Tibial artery (tissue), 4 donors: ENCODE results near the gene MCF2L.

Experiments used
- DNase-seq, 2 donors: peaks; one replicate each; pipeline ENCODE4 v3.0.0-alpha.2; 2019
- H3K27ac ChIP-seq, 2 donors: fragments of 200-600 bp; sonication (generic) in 1 of 2; 1 replicate in 1 of 2; 2 replicates in 1 of 2; pipeline ENCODE4 v1.5.1; 2018 to 2019; ENCODE audit warnings: mild to moderate bottlenecking in 1 of 2
- H3K27me3 ChIP-seq, 2 donors: fragments of 200-600 bp; sonication (generic) in 1 of 2; one replicate each; pipeline versions ENCODE4 v1.5.1 to v1.6.0; 2016 to 2019
- H3K36me3 ChIP-seq, 3 donors: fragments of 200-600 bp; sonication (generic) in 2 of 3; one replicate each; pipeline ENCODE4 v1.5.1; 2016 to 2019; ENCODE audit warnings: mild to moderate bottlenecking in 2 of 3
- H3K4me1 ChIP-seq, 4 donors: fragments of 200-600 bp; sonication (generic) in 2 of 4; 1 replicate in 3 of 4; 2 replicates in 1 of 4; pipeline ENCODE4 v1.5.1; 2016 to 2019
- H3K4me3 ChIP-seq, 2 donors: fragments of 200-600 bp; sonication (generic) in 1 of 2; 1 replicate in 1 of 2; 2 replicates in 1 of 2; pipeline ENCODE4 v1.5.1; 2018 to 2019; ENCODE audit warnings: mild to moderate bottlenecking in 2 of 2
- H3K9me3 ChIP-seq, 3 donors: fragments of 200-600 bp; sonication (generic) in 1 of 3; one replicate each; pipeline ENCODE4 v1.5.1; 2016 to 2019
- CTCF ChIP-seq, 2 experiments: fragments of 200-600 bp in 1 of 2; fragments of 450-650 bp in 1 of 2; IDR thresholded peaks; one replicate each; pipeline ENCODE4 v1.5.1; 2017 to 2019; ENCODE audit warnings: antibody characterized with exemption in 2 of 2, mild to moderate bottlenecking in 1 of 2, moderate library complexity in 1 of 2
- intact Hi-C: fragments of 100-400 bp; cut with DNase I; formaldehyde crosslinking; loops from one replicate; pipeline ENCODE4 v1.15.0; 2023; ENCODE audit warnings: low total_unique reads

MCF2L gene

GRCh38 chr13:113112893-113113845 lies 144.2 kb downstream of the MCF2L start:
- Histone ChIP-seq H3K27ac (no peak overlapping the region), H3K4me1 (peaks cover 0 to 18% (median 14%) of the 10 kb centered on the region in 4 donors), H3K4me3 (no peak overlapping the region), H3K9me3 (no peaks in the 10 kb centered on the region), H3K36me3 (no peaks in the 10 kb centered on the region), H3K27me3 (peaks cover 0 to 31% of the 10 kb centered on the region in 2 donors)
- intact Hi-C loops: no loop called here
- TF ChIP-seq CTCF (IDR thresholded peaks at IDR 0.05): no peak
- DNase-seq: peak; percentile 10 to 35

GRCh38 chr13:113113846-113114271 lies 144.8 kb downstream of the MCF2L start:
- no peak overlapping the region for H3K4me3 ChIP-seq
- H3K36me3 ChIP-seq: no peaks in the 10 kb centered on the region
- H3K9me3 ChIP-seq: no peaks in the 10 kb centered on the region
- H3K4me1 ChIP-seq: peaks cover 0 to 18% (median 14%) of the 10 kb centered on the region in 4 donors
- intact Hi-C loops: no loop called here
- H3K27ac ChIP-seq: no peak overlapping the region
- H3K27me3 ChIP-seq: peaks cover 0 to 31% of the 10 kb centered on the region in 2 donors
- TF ChIP-seq CTCF (IDR thresholded peaks at IDR 0.05): no peak
- DNase-seq: peak; percentile 13 to 43

- Histone ChIP-seq H3K27ac (no peak overlapping the region), H3K9me3 (no peaks in the 10 kb centered on the region), H3K27me3 (peaks cover 0 to 23% of the 10 kb centered on the region in 2 donors), H3K4me1 (peaks cover 0 to 13% (median 10%) of the 10 kb centered on the region in 4 donors), H3K36me3 (no peaks in the 10 kb centered on the region), H3K4me3 (no peak overlapping the region)
- intact Hi-C loops: no loop called here
- no peak for TF ChIP-seq CTCF (IDR thresholded peaks at IDR 0.05)
- DNase-seq: peak; percentile 9 to 32
Measured at GRCh38 chr13:113114511-113115362, 145.7 kb downstream of the MCF2L start.

GRCh38 chr13:113115363-113116205 lies 146.6 kb downstream of the MCF2L start:
- Histone ChIP-seq H3K27me3 (peaks cover 0 to 15% of the 10 kb centered on the region in 2 donors), H3K9me3 (no peaks in the 10 kb centered on the region), H3K4me3 (no peak overlapping the region), H3K27ac (no peak overlapping the region), H3K36me3 (no peaks in the 10 kb centered on the region), H3K4me1 (peaks cover 0 to 5% (median 2%) of the 10 kb centered on the region in 4 donors)
- no peak for TF ChIP-seq CTCF (IDR thresholded peaks at IDR 0.05)
- intact Hi-C loops: no loop called here
- DNase-seq: peak; percentile 13 to 60
